ENCODE results near the gene APOBEC3H. TPM values are rescaled to one million over a fixed set of nuclear protein-coding genes. Genes with fewer than 3 reads are reported as not detected.

APOBEC3H gene
- total RNA-seq, 1 donor, result not detected

DNA sequence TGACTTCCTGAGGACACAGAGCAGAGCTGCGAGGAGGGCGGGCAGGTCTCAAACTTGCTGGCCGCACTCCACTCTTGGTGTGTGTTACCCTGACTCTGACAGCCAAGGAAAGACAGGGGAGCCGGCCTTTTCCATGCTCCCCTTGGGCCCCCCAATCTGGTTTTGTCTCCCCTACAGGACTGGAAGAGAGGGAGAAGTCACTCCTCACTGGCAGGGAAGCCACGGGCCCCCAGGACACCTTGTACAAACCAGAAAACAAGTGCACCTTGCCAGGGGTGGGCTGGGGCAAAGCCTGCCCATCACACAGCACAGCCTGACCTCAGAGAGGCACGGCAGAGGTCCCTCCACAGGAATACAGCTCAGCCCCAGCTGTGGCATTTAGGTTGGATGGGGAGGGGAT is 35.2 kb downstream of the APOBEC3H start:
- H3K79me2 ChIP-seq (ENCODE audit: insufficient read depth, low read length), result no peaks in the 10 kb centered on the region
- no peak overlapping the region for H3K4me3 ChIP-seq (ENCODE audit: insufficient read depth, low read length)
- no peaks in the 10 kb centered on the region for H3K27me3 ChIP-seq (ENCODE audit: insufficient read depth, low read length)
- TF ChIP-seq, protein P1, sequence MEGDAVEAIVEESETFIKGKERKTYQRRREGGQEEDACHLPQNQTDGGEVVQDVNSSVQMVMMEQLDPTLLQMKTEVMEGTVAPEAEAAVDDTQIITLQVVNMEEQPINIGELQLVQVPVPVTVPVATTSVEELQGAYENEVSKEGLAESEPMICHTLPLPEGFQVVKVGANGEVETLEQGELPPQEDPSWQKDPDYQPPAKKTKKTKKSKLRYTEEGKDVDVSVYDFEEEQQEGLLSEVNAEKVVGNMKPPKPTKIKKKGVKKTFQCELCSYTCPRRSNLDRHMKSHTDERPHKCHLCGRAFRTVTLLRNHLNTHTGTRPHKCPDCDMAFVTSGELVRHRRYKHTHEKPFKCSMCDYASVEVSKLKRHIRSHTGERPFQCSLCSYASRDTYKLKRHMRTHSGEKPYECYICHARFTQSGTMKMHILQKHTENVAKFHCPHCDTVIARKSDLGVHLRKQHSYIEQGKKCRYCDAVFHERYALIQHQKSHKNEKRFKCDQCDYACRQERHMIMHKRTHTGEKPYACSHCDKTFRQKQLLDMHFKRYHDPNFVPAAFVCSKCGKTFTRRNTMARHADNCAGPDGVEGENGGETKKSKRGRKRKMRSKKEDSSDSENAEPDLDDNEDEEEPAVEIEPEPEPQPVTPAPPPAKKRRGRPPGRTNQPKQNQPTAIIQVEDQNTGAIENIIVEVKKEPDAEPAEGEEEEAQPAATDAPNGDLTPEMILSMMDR (IDR thresholded peaks at IDR 0.05; ENCODE audit: extremely low read depth, low read depth, low read length), result no peak
- no peaks in the 10 kb centered on the region for H3K9me3 ChIP-seq (ENCODE audit: low read depth, low read length)
- peaks cover 6% of the 10 kb centered on the region for H4K20me1 ChIP-seq (ENCODE audit: insufficient read depth, low read length)
- peak; percentile 71 for DNase-seq (ENCODE audit: insufficient read length, low spot score, missing footprints)
- H3K4me1 ChIP-seq (ENCODE audit: insufficient read depth, low read length), result peaks cover 5% of the 10 kb centered on the region
- no peak overlapping the region for H3K27ac ChIP-seq (ENCODE audit: low read depth, low read length)
- H3K36me3 ChIP-seq (ENCODE audit: insufficient read depth, low read length), result no peaks in the 10 kb centered on the region
- H3K4me2 ChIP-seq (ENCODE audit: insufficient read depth, low read length), result no peak overlapping the region
- H2AFZ ChIP-seq (ENCODE audit: low read length), result no peak overlapping the region

DNA sequence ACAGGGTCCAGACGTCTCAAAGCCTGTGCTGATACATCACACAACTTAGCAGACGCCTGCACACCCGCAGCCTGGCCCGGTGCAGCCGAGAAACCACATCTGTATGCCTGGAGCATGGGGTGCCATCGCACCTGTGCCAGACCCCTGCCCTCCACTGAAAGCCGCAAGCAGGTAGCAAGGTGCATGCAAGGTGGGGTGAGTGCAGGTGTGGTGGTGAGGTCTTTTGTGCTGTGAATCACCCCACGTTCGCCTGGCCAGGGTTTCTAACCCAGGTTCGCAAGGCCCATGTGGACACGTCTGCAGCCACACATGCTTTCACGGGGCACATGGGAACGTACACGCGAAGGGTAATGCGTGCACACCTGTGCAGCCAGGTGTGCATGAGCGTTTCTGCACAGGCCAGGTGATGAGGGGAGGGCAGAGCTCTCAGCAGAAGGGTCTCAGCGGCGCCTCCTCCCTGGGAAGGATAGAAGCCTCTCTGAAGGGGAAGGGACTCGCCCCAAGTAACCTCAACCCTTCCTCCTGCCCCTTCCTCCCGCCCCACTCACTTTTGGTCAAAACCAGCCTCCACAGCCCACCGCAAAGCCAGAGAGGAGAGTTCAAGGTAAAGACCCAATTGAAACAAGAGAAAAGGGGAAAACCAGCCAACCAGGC is 36.0 kb downstream of the APOBEC3H start:
- Histone ChIP-seq H2AFZ (ENCODE audit: low read length) (no peak overlapping the region), H4K20me1 (ENCODE audit: insufficient read depth, low read length) (peaks cover 6% of the 10 kb centered on the region), H3K27me3 (ENCODE audit: insufficient read depth, low read length) (no peaks in the 10 kb centered on the region), H3K4me3 (ENCODE audit: insufficient read depth, low read length) (no peak overlapping the region), H3K9me3 (ENCODE audit: low read depth, low read length) (no peaks in the 10 kb centered on the region), H3K27ac (ENCODE audit: low read depth, low read length) (no peak overlapping the region), H3K4me2 (ENCODE audit: insufficient read depth, low read length) (no peak overlapping the region), H3K36me3 (ENCODE audit: insufficient read depth, low read length) (no peaks in the 10 kb centered on the region), H3K79me2 (ENCODE audit: insufficient read depth, low read length) (no peaks in the 10 kb centered on the region), H3K4me1 (ENCODE audit: insufficient read depth, low read length) (peaks cover 5% of the 10 kb centered on the region)
- DNase-seq (ENCODE audit: insufficient read length, low spot score, missing footprints), result peak; percentile 64
- TF ChIP-seq, protein P1 (IDR thresholded peaks at IDR 0.05; ENCODE audit: extremely low read depth, low read depth, low read length), result no peak

DNA sequence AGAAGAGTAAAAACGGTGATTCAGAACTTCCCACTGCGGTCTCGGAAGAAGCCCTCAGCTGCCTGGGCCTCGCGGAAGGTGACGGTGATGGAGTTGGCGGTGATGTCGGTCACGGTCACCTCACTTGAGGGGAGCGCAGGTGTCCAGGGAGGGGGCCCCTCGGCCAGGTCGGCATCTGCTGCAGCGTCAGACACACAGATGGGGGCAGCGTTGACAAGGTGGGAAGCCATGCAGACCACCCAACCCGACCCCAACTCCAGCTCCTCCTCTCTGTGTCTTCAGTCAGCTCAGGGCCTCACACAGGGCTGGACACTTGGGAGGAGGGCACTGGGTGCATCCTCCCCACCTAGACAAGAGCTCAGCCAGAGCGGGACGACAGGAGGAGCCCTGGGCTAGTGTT is 36.8 kb downstream of the APOBEC3H start:
- H3K27ac ChIP-seq (ENCODE audit: low read depth, low read length), result no peak overlapping the region
- no peaks in the 10 kb centered on the region for H3K36me3 ChIP-seq (ENCODE audit: insufficient read depth, low read length)
- no peaks in the 10 kb centered on the region for H3K27me3 ChIP-seq (ENCODE audit: insufficient read depth, low read length)
- no peak overlapping the region for H3K4me2 ChIP-seq (ENCODE audit: insufficient read depth, low read length)
- no peaks in the 10 kb centered on the region for H3K9me3 ChIP-seq (ENCODE audit: low read depth, low read length)
- peaks cover 5% of the 10 kb centered on the region for H3K4me1 ChIP-seq (ENCODE audit: insufficient read depth, low read length)
- peak; percentile 63 for DNase-seq (ENCODE audit: insufficient read length, low spot score, missing footprints)
- no peaks in the 10 kb centered on the region for H3K79me2 ChIP-seq (ENCODE audit: insufficient read depth, low read length)
- TF ChIP-seq, protein P1 (IDR thresholded peaks at IDR 0.05; ENCODE audit: extremely low read depth, low read depth, low read length), result no peak
- H2AFZ ChIP-seq (ENCODE audit: low read length), result no peak overlapping the region
- H3K4me3 ChIP-seq (ENCODE audit: insufficient read depth, low read length), result no peak overlapping the region
- peaks cover 6% of the 10 kb centered on the region for H4K20me1 ChIP-seq (ENCODE audit: insufficient read depth, low read length)

DNA sequence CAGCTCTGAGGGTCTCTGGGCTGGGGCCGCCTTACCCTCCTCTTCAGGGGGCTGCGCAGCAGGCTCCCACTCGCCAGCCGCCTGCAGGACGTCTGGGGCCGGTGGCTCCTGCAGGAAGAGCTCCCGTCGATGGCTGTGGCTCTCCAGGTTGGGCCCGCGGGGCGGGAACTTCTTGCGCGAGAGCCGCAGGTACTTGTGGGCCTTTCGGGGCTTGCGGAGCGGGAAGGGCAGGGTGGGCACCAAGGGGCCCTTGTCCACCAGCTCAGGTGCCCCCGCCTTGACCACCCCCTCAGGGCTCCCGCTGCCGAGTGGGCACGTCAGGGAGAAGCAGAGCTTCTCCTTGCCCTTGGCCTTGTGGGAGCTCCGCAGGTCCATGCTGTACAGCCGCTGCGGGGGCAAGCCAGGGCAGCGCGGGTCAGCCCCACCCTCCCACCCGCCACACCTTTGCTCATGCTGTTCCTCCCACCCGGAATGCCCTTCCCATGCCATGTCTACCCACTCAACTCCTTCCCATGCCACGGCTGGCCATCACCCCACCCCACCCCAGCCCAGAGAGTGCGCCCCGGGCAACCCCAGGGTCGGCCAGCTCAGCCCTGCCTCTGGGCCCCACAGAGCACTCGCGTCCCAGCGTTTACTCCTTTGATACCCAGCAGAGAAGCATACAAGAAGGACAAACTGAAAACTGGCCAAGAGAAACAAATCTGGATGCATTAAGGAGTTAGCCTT is 37.5 kb downstream of the APOBEC3H start:
- peaks cover 5% of the 10 kb centered on the region for H3K4me1 ChIP-seq (ENCODE audit: insufficient read depth, low read length)
- H3K4me3 ChIP-seq (ENCODE audit: insufficient read depth, low read length), result no peak overlapping the region
- no peaks in the 10 kb centered on the region for H3K36me3 ChIP-seq (ENCODE audit: insufficient read depth, low read length)
- DNase-seq (ENCODE audit: insufficient read length, low spot score, missing footprints), result peak; percentile 61
- no peaks in the 10 kb centered on the region for H3K9me3 ChIP-seq (ENCODE audit: low read depth, low read length)
- H4K20me1 ChIP-seq (ENCODE audit: insufficient read depth, low read length), result peaks cover 6% of the 10 kb centered on the region
- H3K27me3 ChIP-seq (ENCODE audit: insufficient read depth, low read length), result no peaks in the 10 kb centered on the region
- H3K27ac ChIP-seq (ENCODE audit: low read depth, low read length), result no peak overlapping the region
- TF ChIP-seq, protein P1 (IDR thresholded peaks at IDR 0.05; ENCODE audit: extremely low read depth, low read depth, low read length), result no peak
- H3K79me2 ChIP-seq (ENCODE audit: insufficient read depth, low read length), result no peaks in the 10 kb centered on the region
- no peak overlapping the region for H3K4me2 ChIP-seq (ENCODE audit: insufficient read depth, low read length)
- no peak overlapping the region for H2AFZ ChIP-seq (ENCODE audit: low read length)

Data from osteoblast (primary cell).